B cell (primary cell): ENCODE results near the gene TSPAN16.

Source experiments
- EZH2 ChIP-seq: IDR thresholded peaks from 2 replicates; pipeline ENCODE4 v1.6.1; 2012; ENCODE audit warnings: borderline replicate concordance, low read depth, mild to moderate bottlenecking, moderate library complexity, low read length; ENCODE audit not compliant: insufficient read depth, poor library complexity, severe bottlenecking
- TF ChIP-seq, protein P1 (sequence below): fragments of 200-600 bp; IDR thresholded peaks from one replicate; pipeline ENCODE4 v1.8.0; 2022; ENCODE audit warnings: antibody characterized with exemption, mild to moderate bottlenecking

DNA sequence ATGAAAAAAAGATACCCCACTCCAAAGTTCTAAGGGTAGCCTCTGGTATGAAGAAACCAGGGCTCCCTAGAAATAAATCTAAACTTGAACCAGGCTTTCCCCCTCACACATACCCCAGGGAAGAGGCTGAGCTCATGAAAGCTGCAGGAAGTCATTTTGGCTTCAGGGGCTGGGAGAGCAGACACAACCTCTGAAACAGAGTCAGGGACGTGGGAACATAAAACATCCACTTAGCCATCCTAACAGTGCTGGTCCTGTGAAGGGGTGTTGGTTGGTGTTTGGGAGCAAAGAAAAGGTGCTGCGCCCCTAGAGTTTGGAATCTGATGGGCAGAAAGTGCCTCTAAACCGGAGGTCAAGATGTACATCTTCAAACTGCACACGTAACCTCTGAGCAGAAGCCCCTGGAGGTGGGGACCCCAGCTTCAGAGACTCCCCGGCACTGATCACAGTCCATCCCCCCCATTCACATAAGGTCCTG is 27.7 kb downstream of the TSPAN16 start:
- TF ChIP-seq, protein P1, sequence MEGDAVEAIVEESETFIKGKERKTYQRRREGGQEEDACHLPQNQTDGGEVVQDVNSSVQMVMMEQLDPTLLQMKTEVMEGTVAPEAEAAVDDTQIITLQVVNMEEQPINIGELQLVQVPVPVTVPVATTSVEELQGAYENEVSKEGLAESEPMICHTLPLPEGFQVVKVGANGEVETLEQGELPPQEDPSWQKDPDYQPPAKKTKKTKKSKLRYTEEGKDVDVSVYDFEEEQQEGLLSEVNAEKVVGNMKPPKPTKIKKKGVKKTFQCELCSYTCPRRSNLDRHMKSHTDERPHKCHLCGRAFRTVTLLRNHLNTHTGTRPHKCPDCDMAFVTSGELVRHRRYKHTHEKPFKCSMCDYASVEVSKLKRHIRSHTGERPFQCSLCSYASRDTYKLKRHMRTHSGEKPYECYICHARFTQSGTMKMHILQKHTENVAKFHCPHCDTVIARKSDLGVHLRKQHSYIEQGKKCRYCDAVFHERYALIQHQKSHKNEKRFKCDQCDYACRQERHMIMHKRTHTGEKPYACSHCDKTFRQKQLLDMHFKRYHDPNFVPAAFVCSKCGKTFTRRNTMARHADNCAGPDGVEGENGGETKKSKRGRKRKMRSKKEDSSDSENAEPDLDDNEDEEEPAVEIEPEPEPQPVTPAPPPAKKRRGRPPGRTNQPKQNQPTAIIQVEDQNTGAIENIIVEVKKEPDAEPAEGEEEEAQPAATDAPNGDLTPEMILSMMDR: no peak
- TF ChIP-seq EZH2: no peak
